Measurements from ENCODE around the gene MAN1C1. TPM values are rescaled to one million over a fixed set of nuclear protein-coding genes. Genes with fewer than 3 reads are reported as not detected.

The MAN1C1 gene
- total RNA-seq, 4 donors from 2014 or later: 11.0 to 20.9 (median 15.9) TPM

DNA sequence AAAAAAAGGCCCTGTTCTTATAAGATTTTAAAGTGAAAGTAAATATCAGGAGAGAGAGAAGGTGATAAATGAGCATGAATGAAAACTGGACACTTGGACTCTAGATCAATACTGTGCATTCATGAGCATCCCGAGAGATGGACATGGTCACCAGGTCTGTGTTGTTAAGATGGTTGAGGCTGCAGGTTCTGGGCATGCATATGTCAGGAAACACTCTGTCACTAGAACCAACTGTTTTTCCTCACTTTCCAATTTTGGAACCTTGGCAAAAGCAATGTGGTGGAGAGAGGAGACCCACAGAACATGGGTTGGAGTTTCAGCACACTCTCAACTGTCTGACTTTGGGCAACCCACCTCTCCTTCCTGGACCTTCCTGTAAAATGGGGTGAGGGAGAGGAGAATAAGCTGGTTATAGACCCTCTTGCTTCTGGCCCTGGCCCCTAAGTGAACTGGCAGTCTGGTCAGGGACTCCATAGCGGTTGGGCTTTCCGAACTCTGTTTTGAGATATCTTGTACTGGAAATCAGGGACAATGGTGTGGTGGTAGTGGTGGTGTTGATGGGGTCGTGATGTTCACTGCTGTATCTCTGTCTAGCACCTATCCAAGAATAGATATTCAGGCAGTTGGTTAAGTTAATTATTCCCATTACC is 4.2 kb downstream of the MAN1C1 start:
- TF ChIP-seq, protein P1, sequence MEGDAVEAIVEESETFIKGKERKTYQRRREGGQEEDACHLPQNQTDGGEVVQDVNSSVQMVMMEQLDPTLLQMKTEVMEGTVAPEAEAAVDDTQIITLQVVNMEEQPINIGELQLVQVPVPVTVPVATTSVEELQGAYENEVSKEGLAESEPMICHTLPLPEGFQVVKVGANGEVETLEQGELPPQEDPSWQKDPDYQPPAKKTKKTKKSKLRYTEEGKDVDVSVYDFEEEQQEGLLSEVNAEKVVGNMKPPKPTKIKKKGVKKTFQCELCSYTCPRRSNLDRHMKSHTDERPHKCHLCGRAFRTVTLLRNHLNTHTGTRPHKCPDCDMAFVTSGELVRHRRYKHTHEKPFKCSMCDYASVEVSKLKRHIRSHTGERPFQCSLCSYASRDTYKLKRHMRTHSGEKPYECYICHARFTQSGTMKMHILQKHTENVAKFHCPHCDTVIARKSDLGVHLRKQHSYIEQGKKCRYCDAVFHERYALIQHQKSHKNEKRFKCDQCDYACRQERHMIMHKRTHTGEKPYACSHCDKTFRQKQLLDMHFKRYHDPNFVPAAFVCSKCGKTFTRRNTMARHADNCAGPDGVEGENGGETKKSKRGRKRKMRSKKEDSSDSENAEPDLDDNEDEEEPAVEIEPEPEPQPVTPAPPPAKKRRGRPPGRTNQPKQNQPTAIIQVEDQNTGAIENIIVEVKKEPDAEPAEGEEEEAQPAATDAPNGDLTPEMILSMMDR (IDR thresholded peaks at IDR 0.05; ENCODE audit: low read depth): no peak

GRCh38 chr1:25621876-25622275 is 5.3 kb downstream of the MAN1C1 start:
- TF ChIP-seq, protein P1 (IDR thresholded peaks at IDR 0.05; ENCODE audit: low read depth): no peak

DNA sequence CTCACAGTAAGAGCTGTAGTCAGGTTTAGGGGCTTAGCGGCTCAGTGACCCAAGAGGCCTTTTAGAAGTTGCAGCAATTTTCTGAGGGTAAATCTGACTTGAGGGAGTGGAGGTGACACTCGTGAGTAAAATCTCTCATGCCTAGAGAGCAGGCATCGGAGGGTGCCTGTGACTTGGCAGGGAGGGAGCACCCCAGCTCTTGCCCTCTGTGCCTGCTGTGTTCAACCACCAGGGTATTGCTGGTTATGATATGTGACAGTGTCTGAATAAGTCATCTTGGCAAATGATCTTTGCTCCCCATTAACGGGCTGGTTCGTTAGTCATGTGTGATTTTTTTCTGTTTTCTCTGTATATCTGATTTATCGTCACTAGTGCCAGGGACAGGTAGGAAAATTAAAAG is 5.9 kb downstream of the MAN1C1 start:
- TF ChIP-seq, protein P1 (IDR thresholded peaks at IDR 0.05; ENCODE audit: low read depth): no peak

- TF ChIP-seq, protein P1 (IDR thresholded peaks at IDR 0.05; ENCODE audit: low read depth): no peak
Observed at GRCh38 chr1:25623007-25623406, 6.4 kb downstream of the MAN1C1 start.

- TF ChIP-seq, protein P1 (IDR thresholded peaks at IDR 0.05; ENCODE audit: low read depth): no peak
Observed at GRCh38 chr1:25623731-25624130, 7.1 kb downstream of the MAN1C1 start.

DNA sequence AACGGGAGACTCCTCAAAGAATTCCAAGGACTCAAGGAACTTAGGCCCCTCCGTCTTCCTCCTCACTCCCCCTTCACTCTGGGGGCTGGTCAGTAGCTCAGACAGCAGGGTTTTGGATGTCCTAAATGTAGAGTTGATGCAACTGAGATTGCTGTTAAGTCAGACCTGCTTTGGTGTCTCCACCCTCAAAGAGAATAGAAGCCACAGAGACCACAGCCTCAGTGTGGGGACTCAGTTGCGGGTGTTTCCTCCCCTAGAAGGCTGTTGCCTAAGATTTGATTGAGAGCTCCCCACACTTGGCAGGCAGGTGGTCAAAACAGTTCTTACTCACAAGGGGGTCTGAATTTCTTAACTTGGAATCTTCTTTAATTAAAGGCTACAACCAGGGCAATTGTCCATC is 7.6 kb downstream of the MAN1C1 start:
- TF ChIP-seq, protein P1 (IDR thresholded peaks at IDR 0.05; ENCODE audit: low read depth): no peak

DNA sequence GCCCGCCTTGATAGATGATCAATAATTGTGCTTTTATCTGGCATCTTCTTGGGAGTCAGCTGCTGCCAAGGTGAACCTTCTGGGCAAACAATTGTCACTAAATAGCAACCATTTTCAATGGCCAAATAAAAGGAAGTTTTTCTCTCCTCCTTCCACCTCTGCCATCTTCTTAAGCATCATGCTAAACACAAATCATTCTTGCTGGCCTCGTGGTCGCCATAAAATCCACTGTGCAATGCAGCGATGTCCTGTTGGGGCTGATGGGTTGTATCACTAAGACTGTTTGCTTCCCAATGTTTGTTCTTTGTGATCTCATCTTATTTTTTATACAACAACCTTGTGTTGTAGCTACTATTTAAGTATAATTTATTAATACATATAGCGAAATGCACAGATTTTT is 8.0 kb downstream of the MAN1C1 start:
- TF ChIP-seq, protein P1 (IDR thresholded peaks at IDR 0.05; ENCODE audit: low read depth): no peak

Measured in subcutaneous adipose tissue (tissue), 4 donors.